ENCODE results near the gene RPA3. TPM values are rescaled to one million over a fixed set of nuclear protein-coding genes. Genes with fewer than 3 reads are reported as not detected.

RPA3 gene
- 20.7 TPM for total RNA-seq (ENCODE audit: unreplicated experiment)
- long read RNA-seq, partial matches to known transcripts: 24 of 25 reads
- long read RNA-seq, other reads (novel, unspliced or antisense): 0 of 25 reads

GRCh38 chr7:7718492-7718891 is at the start of gene RPA3:
RPA3 (minus strand) TSS chr7:7718607; CDS start chr7:7640418, 78,189 bp downstream.
- H3K36me3 Mint-ChIP-seq (ENCODE audit: unreplicated experiment): peaks cover 6% of the 10 kb centered on the region

DNA sequence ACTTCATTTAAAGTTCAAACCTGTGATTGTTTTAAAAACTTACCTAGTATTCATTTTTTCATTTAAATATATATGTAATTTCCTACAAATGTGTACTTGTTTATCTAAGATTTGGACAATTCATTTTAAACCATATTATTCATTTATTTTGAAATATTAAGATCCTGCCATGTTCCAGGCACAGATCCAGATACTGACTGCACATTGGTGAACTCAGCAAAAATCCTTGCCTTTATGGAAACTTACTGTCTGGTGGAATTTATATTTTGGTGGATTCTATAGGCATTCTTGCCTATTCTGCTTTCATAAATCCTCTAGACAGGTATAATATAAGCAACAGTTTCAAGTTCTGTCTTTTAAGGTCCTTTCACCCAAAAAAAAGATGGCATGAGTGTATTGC is 48.3 kb upstream of the RPA3 start:
- TF ChIP-seq CTCF (IDR thresholded peaks at IDR 0.05; ENCODE audit: partially characterized antibody, unreplicated experiment): no peak
- H3K9me3 Mint-ChIP-seq (ENCODE audit: unreplicated experiment): no peaks in the 10 kb centered on the region
- peaks cover 24% of the 10 kb centered on the region for H3K4me1 Mint-ChIP-seq (ENCODE audit: low read depth, unreplicated experiment)
- no peak overlapping the region for H3K27ac Mint-ChIP-seq (ENCODE audit: unreplicated experiment)
- H3K36me3 Mint-ChIP-seq (ENCODE audit: unreplicated experiment): no peaks in the 10 kb centered on the region
- H3K4me3 Mint-ChIP-seq (ENCODE audit: unreplicated experiment): no peak overlapping the region
- no peak for DNase-seq
- H3K27me3 Mint-ChIP-seq (ENCODE audit: unreplicated experiment): no peaks in the 10 kb centered on the region

More at GRCh38 chr7:7718492-7718891, at the start of gene RPA3:
- H3K27me3 Mint-ChIP-seq (ENCODE audit: unreplicated experiment): peaks cover 2% of the 10 kb centered on the region
- no peaks in the 10 kb centered on the region for H3K9me3 Mint-ChIP-seq (ENCODE audit: unreplicated experiment)
- no peak within 1 kb of the TSS for H3K27ac Mint-ChIP-seq (ENCODE audit: unreplicated experiment)
- no peak within 1 kb of the TSS for H3K4me3 Mint-ChIP-seq (ENCODE audit: unreplicated experiment)
- peaks cover 6% of the 10 kb centered on the region for H3K4me1 Mint-ChIP-seq (ENCODE audit: low read depth, unreplicated experiment)
- no peak for DNase-seq
- no peak for TF ChIP-seq CTCF (IDR thresholded peaks at IDR 0.05; ENCODE audit: partially characterized antibody, unreplicated experiment)

GRCh38 chr7:7765422-7765821 is 47.0 kb upstream of the RPA3 start:
- H3K9me3 Mint-ChIP-seq (ENCODE audit: unreplicated experiment): no peaks in the 10 kb centered on the region
- H3K27ac Mint-ChIP-seq (ENCODE audit: unreplicated experiment): no peak overlapping the region
- no peak for TF ChIP-seq CTCF (IDR thresholded peaks at IDR 0.05; ENCODE audit: partially characterized antibody, unreplicated experiment)
- no peak for DNase-seq
- H3K4me3 Mint-ChIP-seq (ENCODE audit: unreplicated experiment): no peak overlapping the region
- no peaks in the 10 kb centered on the region for H3K27me3 Mint-ChIP-seq (ENCODE audit: unreplicated experiment)
- H3K4me1 Mint-ChIP-seq (ENCODE audit: low read depth, unreplicated experiment): peaks cover 24% of the 10 kb centered on the region
- no peaks in the 10 kb centered on the region for H3K36me3 Mint-ChIP-seq (ENCODE audit: unreplicated experiment)

DNA sequence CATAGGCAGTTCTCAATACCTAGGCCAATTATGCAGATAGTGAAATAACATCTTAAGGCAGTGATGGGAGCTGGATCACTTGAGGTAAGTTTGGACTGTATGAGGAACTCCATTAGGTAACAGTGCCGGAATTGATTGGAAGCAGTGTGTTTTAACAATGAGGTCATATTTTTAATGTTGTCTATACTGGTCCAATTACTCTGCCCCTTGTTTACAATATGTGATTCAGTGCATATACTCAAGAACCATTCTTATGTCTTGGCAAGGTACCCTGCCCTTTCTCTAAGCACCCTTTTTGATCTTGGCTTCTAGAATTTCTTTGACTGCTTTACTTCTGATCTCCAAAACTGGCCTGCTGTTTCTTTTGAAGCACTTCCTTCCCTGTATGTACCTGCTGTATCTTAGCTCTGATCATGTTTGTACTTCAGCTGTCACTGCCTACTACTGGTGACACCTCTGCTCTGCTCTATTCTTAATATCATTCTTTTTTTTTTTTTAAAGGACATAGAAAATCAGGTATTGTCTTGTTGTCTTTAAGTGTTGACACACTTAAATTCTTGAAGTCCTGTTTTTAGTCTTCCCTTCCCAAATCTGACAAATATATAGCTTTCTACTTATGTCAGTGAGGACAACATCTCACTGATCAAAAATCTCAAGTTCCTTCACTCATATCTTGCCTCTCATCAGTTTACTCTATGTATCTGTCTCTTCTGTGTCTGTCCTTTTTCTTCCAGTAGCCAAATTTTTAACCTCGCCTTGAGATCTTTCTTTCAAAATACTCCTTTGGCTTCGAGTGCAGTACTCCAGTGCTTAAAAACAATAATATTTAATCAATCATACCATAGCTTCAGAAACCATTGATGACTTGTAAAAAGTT is 46.4 kb upstream of the RPA3 start:
- H3K36me3 Mint-ChIP-seq (ENCODE audit: unreplicated experiment): no peaks in the 10 kb centered on the region
- TF ChIP-seq CTCF (IDR thresholded peaks at IDR 0.05; ENCODE audit: partially characterized antibody, unreplicated experiment): no peak
- no peak overlapping the region for H3K4me3 Mint-ChIP-seq (ENCODE audit: unreplicated experiment)
- H3K27me3 Mint-ChIP-seq (ENCODE audit: unreplicated experiment): no peaks in the 10 kb centered on the region
- H3K9me3 Mint-ChIP-seq (ENCODE audit: unreplicated experiment): no peaks in the 10 kb centered on the region
- H3K27ac Mint-ChIP-seq (ENCODE audit: unreplicated experiment): no peak overlapping the region
- no peak for DNase-seq
- H3K4me1 Mint-ChIP-seq (ENCODE audit: low read depth, unreplicated experiment): peaks cover 20% of the 10 kb centered on the region

All from glutamatergic neuron (in vitro differentiated cells).